HS-27A (cell line): ENCODE data around the gene TMEM266.

ENCODE experiments used
- DNase-seq: peaks from one replicate; pipeline ENCODE4 v3.0.0-alpha.2; 2012; ENCODE audit warnings: low read depth, missing footprints

TMEM266 gene

GRCh38 chr15:76070192-76070591 lies 10.4 kb downstream of the TMEM266 start:
- no peak for DNase-seq

GRCh38 chr15:76070921-76071635 lies 11.3 kb downstream of the TMEM266 start:
- DNase-seq, result no peak

- DNase-seq, result no peak
Observed at GRCh38 chr15:76071806-76072205, 12.0 kb downstream of the TMEM266 start.

GRCh38 chr15:76073554-76073953 lies 13.8 kb downstream of the TMEM266 start:
- DNase-seq, result no peak

- no peak for DNase-seq
Observed at GRCh38 chr15:76075046-76075445, 15.3 kb downstream of the TMEM266 start.

GRCh38 chr15:76078285-76078877 lies 18.6 kb downstream of the TMEM266 start:
- DNase-seq, result no peak

- no peak for DNase-seq
Observed at GRCh38 chr15:76084256-76084655, 24.5 kb downstream of the TMEM266 start.

GRCh38 chr15:76098685-76099084 lies 38.9 kb downstream of the TMEM266 start:
- no peak for DNase-seq

GRCh38 chr15:76099388-76099787 lies 39.6 kb downstream of the TMEM266 start:
- DNase-seq, result no peak

- DNase-seq, result no peak
Observed at GRCh38 chr15:76100361-76100760, 40.6 kb downstream of the TMEM266 start.

- DNase-seq, result no peak
Observed at GRCh38 chr15:76101655-76102054, 41.9 kb downstream of the TMEM266 start.

GRCh38 chr15:76105391-76105790 lies 45.6 kb downstream of the TMEM266 start:
- no peak for DNase-seq

- DNase-seq, result no peak
Observed at GRCh38 chr15:76105911-76106310, 46.1 kb downstream of the TMEM266 start.

GRCh38 chr15:76107169-76107568 lies 47.4 kb downstream of the TMEM266 start:
- no peak for DNase-seq

- no peak for DNase-seq
Observed at GRCh38 chr15:76108021-76108723, 48.4 kb downstream of the TMEM266 start.

GRCh38 chr15:76109046-76109445 lies 49.3 kb downstream of the TMEM266 start:
- no peak for DNase-seq

GRCh38 chr15:76114561-76114960 lies 54.8 kb downstream of the TMEM266 start:
- no peak for DNase-seq

- DNase-seq, result no peak
Observed at GRCh38 chr15:76116138-76116885, 56.5 kb downstream of the TMEM266 start.

- DNase-seq, result no peak
Observed at GRCh38 chr15:76117181-76117580, 57.4 kb downstream of the TMEM266 start.

GRCh38 chr15:76118767-76119166 lies 59.0 kb downstream of the TMEM266 start:
- no peak for DNase-seq

GRCh38 chr15:76123031-76123430 lies 63.2 kb downstream of the TMEM266 start:
- DNase-seq, result no peak

- DNase-seq, result no peak
Observed at GRCh38 chr15:76127169-76127568, 67.4 kb downstream of the TMEM266 start.

- no peak for DNase-seq
Observed at GRCh38 chr15:76127880-76128279, 68.1 kb downstream of the TMEM266 start.
